NCI-H510A (cell line): ENCODE measurements around the gene FBXO34.

Experiments
- DNase-seq: peaks from one replicate; lab custom pipeline; 2025; lab: John Stamatoyannopoulos, UW

Gene FBXO34

GRCh38 chr14:55270832-55271571, at the start of gene FBXO34:
TSS of gene FBXO34 (plus strand) at chr14:55271421. CDS start at chr14:55350391, 78,970 bp downstream.
- peak; percentile 95 for DNase-seq

DNA sequence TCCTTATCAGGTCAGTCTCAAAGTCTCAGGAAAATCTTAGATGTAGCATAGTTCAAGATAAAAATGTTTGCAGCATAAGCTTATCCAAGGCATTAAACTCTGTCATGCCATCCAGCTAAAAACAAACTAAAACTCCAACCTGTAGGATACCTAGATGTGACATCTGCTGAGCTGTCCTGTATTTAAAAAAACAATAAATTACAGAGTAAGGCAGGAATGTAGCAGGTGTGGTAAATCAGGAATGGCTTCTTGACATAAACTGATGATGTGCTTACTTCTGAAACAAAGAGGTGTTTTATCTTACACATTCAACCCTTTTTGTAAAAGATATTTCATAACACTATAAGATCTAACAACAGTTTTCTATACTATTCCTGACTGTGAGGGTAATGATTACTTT, 49.3 kb upstream of the FBXO34 start:
- no peak for DNase-seq

DNA sequence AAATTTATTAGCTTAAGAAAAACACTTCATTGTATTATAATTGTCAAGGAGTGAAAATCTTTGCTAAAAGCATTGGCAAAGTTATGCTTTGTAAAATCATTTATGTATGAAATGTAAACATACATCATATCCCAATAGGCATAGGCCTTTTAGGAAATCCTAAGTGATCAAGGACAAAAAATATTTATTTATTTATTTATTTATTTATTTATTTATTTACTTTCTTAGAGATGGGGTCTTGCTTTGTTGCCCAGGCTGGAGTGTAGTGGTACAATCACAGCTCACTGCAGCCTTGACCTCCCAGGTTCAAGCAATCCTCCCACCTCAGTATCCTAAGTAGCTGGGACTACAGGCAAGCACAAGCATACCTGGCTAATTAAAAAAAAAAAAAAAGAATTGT, 47.9 kb upstream of the FBXO34 start:
- DNase-seq, result no peak

DNA sequence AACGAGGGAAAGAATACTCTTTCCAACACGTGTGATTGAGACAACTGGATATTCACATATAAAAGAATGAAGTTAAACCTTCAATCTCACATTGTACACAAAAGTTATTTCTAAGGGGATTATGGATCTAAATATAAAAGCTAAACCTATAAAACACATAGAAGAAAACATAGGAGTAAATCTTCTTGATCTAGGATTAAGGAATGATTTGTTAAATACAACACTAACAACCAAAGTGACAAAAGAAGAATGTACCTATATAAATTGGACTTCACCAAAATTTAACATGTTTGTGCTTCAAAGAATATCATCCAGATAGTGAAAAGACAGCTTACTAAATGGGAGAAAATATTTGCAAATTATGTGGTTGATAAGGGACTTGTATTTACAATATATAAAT, 43.0 kb upstream of the FBXO34 start:
- no peak for DNase-seq

- DNase-seq, result no peak
Observed at GRCh38 chr14:55233591-55233990, 37.6 kb upstream of the FBXO34 start.

- no peak for DNase-seq
Observed at GRCh38 chr14:55238019-55238680, 33.1 kb upstream of the FBXO34 start.

DNA sequence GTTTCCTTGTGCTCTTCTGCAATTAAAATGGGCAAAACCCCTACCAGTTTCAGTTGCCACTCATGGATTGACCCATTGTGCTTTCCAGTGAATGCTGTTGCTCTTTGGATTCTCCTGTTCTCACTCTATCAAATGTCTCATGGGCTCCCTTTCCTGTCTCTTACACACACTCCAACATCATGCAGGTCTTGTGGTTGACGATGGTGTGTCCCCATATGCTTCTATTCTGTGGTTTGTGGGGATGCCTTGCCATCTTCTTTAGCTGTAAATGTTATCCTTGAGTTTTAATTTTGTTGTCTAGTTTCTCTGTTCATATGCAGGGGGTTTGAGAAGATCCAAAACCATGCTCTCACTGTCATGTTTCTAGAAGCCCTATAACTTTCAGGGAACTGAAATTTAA, 31.9 kb upstream of the FBXO34 start:
- no peak for DNase-seq

- no peak for DNase-seq
Observed at GRCh38 chr14:55240526-55241178, 30.6 kb upstream of the FBXO34 start.

DNA sequence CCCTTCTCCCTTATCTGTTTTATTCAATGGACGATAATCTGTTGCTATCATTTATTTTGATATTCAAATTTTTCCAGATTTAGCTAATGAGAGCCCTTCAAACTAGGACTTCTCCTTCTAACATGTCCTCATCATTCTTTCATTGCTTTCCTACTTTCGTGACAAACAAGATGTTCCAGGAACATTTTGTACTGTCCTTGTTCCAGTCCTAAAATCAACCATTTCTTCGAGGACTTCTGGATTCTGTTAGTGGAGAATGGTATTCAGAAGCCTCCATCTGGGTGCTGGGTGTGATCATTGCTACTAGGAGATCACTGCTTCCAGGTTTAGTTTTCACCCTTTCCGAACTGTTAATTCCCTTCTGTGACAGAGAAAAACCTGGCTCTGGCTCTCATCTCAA, 29.5 kb upstream of the FBXO34 start:
- no peak for DNase-seq

GRCh38 chr14:55243386-55243785, 27.8 kb upstream of the FBXO34 start:
- no peak for DNase-seq

GRCh38 chr14:55243813-55244212, 27.4 kb upstream of the FBXO34 start:
- DNase-seq, result no peak

DNA sequence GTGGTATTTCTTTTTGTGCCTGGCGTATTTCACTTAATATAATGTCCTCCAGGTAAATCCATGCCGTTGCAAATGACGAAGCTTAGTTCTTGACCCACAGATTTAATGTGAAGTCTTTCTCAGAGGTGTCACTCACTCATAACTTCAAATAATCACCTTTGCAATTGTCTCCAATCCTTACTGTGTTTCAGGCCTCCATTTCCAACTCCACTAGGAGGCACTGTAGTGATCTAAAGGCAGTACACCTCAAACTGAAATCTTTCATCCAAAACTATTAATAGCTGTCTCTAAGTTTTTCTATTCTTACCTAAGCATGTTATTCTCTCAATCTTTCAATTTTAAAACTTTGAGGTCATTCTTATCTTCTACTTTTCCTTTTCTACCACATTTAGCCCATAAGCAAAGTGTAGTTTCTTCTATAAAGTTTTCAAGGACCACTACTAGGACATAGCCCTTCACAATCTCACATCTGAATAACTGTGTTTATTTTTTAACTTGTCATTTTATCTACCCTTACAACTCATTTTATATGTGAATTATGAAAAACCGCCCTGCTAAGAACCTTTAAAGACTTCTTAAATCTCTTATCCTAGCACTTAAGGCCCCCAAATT, 25.5 kb upstream of the FBXO34 start:
- no peak for DNase-seq

GRCh38 chr14:55248411-55248810, 22.8 kb upstream of the FBXO34 start:
- no peak for DNase-seq

- no peak for DNase-seq
Observed at GRCh38 chr14:55249423-55249822, 21.8 kb upstream of the FBXO34 start.

GRCh38 chr14:55253276-55253675, 17.9 kb upstream of the FBXO34 start:
- no peak for DNase-seq

- no peak for DNase-seq
Observed at GRCh38 chr14:55254581-55254980, 16.6 kb upstream of the FBXO34 start.

- DNase-seq, result no peak
Observed at GRCh38 chr14:55255979-55256378, 15.2 kb upstream of the FBXO34 start.

GRCh38 chr14:55256586-55256985, 14.6 kb upstream of the FBXO34 start:
- no peak for DNase-seq

GRCh38 chr14:55265197-55265596, 6.0 kb upstream of the FBXO34 start:
- no peak for DNase-seq

- no peak for DNase-seq
Observed at GRCh38 chr14:55267820-55268219, 3.4 kb upstream of the FBXO34 start.

DNA sequence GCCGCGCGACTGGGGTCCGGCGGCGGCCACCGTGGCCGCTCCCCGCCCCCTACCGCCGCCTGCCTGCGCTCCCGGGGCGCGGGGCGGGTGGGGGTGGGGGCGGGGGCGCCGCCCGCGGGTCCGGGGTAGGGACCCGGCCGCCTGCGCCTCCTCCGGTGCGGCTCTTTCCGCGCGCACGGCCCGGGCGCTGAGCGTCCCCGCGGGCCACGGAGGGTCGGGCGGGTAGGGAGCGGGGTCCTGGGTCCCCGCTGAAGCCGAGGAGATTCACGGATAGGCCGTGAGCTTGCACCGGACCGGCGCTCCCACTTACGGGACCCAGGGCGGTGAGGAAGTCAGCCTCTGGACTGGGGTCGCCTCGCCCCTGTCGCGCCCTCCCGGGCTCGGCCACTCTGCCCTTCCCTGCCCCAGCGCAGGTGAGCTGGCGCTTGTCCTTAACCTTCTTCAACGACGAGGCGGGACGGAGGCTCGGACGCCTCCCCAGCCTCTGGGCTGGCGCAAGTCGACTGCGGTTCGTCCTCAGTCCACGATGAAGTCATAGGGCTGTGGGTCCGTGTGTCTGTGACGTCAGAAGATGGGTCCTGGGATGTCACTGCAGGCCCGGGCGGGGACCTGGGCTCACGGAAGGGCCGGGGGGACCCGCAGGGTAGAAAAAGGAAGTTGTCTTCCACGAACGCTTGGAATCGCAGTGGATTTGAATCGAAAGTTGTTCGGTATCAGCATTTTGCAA, 514 bp downstream of the FBXO34 start:
- peak; percentile 78 for DNase-seq

DNA sequence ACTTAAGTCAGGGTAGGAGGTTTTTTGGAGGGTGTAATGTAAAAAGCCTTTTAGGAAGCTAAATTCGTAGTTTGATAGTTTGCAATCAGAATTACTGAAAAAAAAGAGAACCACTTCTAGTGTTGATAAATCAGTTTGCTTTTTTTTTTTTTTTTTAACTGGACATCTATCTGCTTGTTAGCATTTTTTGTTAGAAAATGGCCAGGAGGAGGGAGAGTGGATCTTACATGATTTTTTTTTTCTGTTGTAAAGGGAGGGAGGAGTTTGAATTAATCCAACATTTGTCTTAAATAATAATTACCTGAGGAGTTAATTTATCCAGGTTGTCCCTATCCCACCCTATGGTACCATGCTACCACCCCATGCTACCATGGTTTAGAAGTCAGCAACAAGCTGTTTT, 1.2 kb downstream of the FBXO34 start:
- DNase-seq, result no peak
